ENCODE measurements around the gene NUDT10.

DNA sequence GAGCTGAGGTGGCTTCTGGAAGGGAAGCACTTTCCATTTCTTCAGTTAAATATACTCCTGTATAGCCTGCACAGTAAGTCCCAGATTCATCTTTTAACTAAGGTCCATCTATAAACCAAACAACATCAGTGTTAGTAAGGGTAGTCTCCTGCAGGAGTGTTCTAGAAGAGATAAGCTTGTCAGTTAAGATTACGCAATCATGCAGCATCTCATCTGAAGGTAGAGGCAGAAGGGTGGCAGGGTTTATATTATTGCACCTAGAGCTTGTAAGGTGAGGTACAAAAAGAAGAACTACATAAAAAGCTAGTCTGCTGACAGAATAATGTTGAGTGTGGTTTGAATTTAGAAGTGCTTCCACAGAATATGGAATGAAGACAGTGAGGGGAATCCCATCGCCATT, 44.0 kb downstream of the NUDT10 start:
- no peak for TF ChIP-seq EZH2 (IDR thresholded peaks at IDR 0.05; ENCODE audit: low read length, missing control alignments)
- TF ChIP-seq, protein P1, sequence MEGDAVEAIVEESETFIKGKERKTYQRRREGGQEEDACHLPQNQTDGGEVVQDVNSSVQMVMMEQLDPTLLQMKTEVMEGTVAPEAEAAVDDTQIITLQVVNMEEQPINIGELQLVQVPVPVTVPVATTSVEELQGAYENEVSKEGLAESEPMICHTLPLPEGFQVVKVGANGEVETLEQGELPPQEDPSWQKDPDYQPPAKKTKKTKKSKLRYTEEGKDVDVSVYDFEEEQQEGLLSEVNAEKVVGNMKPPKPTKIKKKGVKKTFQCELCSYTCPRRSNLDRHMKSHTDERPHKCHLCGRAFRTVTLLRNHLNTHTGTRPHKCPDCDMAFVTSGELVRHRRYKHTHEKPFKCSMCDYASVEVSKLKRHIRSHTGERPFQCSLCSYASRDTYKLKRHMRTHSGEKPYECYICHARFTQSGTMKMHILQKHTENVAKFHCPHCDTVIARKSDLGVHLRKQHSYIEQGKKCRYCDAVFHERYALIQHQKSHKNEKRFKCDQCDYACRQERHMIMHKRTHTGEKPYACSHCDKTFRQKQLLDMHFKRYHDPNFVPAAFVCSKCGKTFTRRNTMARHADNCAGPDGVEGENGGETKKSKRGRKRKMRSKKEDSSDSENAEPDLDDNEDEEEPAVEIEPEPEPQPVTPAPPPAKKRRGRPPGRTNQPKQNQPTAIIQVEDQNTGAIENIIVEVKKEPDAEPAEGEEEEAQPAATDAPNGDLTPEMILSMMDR (conservative IDR thresholded peaks at IDR 0.05 in 1 of 2, IDR thresholded peaks at IDR 0.05 in 1 of 2; ENCODE audit: low read depth in 1 of 2, low read length in 2 of 2), result no peak
